Right forelimb (tissue), 1 donor: Measurements from ENCODE around the gene ABHD1.
"Not testable (repeated sequence)": the region's sequence is repeated elsewhere in the genome, so short reads cannot be mapped to it uniquely, and the experiment has no call there.

Experiments used
- DNase-seq: peaks from one replicate; pipeline ENCODE4 v3.0.0-alpha.2; 2018

Gene ABHD1

DNA sequence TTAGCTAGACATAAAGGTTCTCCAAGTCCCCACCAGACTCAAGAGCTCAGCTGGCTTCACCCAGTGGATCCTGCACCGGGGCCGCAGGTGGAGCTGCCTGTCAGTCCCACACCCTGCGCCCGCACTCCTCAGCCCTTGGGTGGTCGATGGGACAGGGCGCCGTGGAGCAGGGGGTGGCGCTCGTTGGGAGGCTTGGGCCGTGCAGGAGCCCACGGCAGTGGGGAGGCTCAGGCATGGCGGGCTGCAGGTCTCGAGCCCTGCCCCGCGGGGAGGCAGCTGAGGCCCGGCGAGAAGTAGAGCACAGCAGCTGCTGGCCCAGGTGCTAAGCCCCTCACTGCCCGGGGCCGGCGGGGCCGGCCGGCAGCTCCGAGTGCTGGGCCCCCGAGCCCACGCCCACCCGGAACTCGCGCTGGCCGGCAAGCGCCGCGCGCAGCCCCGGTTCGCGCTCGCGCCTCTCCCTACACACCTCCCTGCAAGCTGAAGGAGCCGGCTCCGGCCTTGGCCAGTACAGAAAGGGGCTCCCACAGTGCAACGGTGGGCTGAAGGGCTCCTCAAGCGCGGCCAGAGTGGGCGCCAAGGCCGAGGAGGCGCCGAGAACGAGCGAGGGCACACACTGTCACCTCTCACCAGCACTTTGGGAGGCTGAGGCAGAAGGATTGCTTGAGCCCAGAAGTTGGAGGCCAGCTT lies 12.1 kb upstream of the ABHD1 start:
- DNase-seq: not testable (repeated sequence)

- DNase-seq: no peak
These were observed 8.1 kb upstream of the ABHD1 start for GRCh38 chr2:27115519-27115918.

GRCh38 chr2:27117995-27118524 lies 5.6 kb upstream of the ABHD1 start:
- DNase-seq: no peak

GRCh38 chr2:27118525-27119329 lies 4.9 kb upstream of the ABHD1 start, which contains the start of gene CGREF1:
TSS of gene CGREF1 (minus strand) at chr2:27119128. CDS start at chr2:27104366, 14,762 bp downstream.
- no peak for DNase-seq

DNA sequence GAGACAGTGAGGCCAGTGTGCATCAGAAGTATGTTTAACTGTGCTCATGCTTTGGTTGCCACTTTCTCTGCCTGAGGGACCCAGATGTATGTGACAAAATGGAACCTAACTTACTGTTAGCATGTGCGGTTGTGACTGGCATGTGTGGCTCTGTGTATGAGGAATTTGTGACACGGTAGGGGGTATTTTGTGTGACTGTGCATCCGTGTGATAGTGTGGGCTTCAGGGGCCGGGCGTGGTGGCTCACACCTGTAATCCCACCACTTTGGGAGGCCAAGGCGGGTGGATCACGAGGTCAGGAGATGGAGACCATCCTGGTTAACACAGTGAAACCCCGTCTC lies 4.3 kb upstream of the ABHD1 start:
- DNase-seq: not testable (repeated sequence)

DNA sequence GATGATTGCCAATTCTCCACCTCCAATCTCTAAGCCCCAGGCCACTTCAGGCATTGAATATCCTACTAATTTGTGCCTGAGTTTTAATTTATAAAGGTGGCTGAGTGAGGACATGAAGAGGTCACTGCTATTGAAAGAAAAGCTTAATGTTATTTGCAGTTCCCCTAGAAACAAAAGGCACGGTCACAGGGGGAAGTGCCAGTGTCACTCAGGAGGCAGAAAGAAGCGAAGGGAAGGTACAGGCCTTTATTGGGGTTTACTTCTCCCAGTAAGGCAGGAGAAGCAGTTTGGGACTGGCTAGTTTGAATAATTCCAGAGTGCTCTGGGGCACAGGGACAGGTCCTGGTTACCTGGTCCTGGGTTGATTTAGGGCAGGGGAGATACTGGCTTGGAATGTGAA lies 1.7 kb upstream of the ABHD1 start:
- DNase-seq: no peak

DNA sequence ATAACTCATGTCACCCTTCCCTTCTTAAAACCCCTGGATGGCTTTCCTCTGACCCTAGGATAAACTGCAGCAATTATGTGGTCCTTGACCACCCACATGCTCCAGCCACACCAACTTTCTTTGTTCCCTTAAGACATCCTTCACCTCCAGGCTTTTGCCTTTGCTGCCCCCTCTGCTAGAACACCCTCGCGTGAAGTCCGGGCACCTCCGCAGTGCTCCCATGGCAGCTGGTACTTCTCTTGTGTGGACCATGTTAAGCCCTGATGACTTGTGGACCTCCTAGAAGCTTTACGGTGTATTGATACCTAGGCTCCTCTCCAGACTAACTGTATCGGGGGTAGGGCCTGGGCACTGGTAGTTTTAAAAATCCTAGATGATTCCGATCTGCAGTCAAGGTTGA lies 824 bp upstream of the ABHD1 start:
- DNase-seq: no peak

GRCh38 chr2:27125104-27125503 lies 1.5 kb downstream of the ABHD1 start:
- no peak for DNase-seq

GRCh38 chr2:27126252-27126710 lies 2.7 kb downstream of the ABHD1 start:
- no peak for DNase-seq

- DNase-seq: no peak
These were observed 4.5 kb downstream of the ABHD1 start for GRCh38 chr2:27127883-27128667.

DNA sequence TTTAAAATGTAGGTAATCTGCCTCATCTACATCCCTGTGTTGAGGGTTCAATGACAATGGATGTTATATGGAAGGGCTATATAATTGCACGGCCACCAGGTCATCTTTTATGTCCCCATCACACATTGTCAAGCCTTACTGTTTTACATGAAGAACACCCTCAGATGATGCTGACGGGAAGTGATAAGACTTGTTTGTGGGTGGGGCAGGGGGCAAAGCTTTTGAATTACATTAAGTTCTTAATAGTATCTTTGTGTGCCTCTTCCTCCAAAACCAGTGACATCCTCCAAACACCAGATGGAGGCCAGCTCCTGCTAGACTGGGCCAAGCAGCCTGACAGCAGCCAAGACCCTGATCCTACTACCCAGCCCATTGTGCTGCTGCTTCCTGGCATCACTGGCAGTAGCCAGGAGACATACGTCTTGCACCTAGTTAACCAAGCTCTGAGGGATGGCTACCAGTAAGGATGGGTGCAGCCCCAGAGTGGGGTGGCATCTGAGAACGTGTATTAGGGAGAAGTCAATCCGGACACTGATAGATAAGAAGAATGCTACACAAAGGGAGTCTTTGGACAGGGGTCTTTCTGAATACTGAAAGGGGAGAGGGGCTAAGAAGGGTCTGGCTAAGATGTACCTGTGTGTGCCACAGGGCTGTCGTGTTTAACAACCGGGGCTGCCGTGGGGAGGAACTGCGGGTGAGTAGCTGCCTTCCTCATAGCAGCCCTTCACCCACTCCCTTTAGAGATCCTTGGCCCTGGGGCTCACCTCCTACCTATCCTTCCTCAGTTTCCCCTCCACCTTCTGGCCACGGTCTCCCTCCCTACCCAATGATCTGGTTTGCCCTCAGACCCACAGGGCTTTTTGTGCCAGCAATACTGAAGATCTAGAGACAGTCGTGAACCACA lies 5.3 kb downstream of the ABHD1 start:
- no peak for DNase-seq

- no peak for DNase-seq
These were observed 6.8 kb downstream of the ABHD1 start for GRCh38 chr2:27130396-27130795.

- no peak for DNase-seq
These were observed 7.8 kb downstream of the ABHD1 start for GRCh38 chr2:27131429-27131828.

GRCh38 chr2:27133195-27133875 lies 9.7 kb downstream of the ABHD1 start:
- DNase-seq: no peak

GRCh38 chr2:27133905-27134780 lies 10.5 kb downstream of the ABHD1 start, which contains the start of gene PREB:
TSS of gene PREB (minus strand) at chr2:27134636. CDS start at chr2:27134421, 215 bp downstream.
- peak; percentile 99 for DNase-seq

GRCh38 chr2:27134781-27135477 lies 11.3 kb downstream of the ABHD1 start:
- DNase-seq: no peak

DNA sequence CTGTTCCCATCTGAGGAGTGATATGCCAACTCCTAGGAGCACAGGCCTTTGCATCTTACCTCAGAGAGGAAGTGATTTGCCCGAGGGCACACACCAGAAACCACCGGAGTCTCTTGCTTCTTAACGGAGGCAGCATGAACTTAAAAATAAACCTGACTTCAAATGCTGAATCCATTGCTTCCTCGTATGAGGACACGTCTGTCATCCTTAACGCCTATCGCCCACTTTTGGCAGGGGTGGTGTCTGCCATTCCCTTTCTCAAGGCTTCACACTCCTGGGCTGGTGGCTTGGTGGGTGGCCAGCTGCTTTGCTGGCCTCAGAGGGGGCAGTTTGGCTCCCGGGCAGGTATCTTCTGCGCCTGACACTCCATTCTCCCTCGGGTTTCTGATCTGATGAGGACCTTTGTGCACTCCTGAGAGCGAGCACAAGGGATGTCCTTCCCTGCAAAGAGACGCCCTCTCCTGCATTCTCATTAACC lies 11.9 kb downstream of the ABHD1 start:
- no peak for DNase-seq

- DNase-seq: no peak
These were observed 13.1 kb downstream of the ABHD1 start for GRCh38 chr2:27136751-27137150.

GRCh38 chr2:27137322-27137935 lies 13.8 kb downstream of the ABHD1 start:
- DNase-seq: no peak
